Measurements from ENCODE around the gene UBE3C.
"Not testable (repeated sequence)": the region's sequence is repeated elsewhere in the genome, so short reads cannot be mapped to it uniquely, and the experiment has no call there.

UBE3C gene

DNA sequence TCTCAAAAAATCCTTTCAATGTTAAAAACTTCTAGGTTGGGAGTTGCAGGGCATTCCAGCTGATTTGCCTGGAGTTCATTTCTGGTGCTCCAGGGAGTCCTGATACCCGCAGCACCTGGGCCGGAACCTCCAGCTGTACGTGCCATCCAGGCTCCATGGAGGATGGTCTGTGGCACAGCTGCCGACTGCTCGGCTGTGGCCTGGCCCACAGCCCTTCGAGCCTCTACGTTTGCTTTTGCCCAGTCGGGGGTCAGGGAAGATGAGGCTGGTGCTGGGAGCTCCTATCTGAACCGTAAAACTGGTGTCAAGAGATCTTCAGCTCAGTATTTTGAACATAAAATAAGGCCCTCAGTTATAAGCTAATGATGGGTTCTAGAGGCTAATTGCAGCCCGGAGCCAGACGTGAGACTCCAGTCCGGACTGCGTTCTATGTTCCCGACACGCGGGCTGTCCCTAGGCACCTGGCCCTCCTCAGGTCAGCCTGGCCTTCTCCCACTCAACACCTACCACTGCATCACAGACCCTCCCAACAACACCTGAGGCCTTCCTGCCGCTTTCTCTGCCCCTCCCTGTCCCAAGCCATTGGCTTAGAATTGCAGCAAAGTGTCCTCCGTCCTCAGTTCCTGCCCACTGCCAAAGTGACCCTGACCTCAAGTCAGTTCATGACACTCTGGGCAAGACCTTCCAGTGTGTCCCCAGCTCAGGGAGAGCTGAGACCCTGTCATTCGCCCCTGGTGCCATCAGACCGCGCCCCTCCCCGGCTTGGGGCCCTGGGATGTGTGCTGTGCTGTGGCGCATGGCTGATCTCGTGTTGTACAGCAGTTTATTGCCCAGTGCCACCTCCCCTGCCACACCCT, 133.9 kb downstream of the UBE3C start:
- DNase-seq (ENCODE audit: low read depth, low spot score) = no peak
- TF ChIP-seq, protein P1, sequence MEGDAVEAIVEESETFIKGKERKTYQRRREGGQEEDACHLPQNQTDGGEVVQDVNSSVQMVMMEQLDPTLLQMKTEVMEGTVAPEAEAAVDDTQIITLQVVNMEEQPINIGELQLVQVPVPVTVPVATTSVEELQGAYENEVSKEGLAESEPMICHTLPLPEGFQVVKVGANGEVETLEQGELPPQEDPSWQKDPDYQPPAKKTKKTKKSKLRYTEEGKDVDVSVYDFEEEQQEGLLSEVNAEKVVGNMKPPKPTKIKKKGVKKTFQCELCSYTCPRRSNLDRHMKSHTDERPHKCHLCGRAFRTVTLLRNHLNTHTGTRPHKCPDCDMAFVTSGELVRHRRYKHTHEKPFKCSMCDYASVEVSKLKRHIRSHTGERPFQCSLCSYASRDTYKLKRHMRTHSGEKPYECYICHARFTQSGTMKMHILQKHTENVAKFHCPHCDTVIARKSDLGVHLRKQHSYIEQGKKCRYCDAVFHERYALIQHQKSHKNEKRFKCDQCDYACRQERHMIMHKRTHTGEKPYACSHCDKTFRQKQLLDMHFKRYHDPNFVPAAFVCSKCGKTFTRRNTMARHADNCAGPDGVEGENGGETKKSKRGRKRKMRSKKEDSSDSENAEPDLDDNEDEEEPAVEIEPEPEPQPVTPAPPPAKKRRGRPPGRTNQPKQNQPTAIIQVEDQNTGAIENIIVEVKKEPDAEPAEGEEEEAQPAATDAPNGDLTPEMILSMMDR (IDR thresholded peaks at IDR 0.05; ENCODE audit: low read depth, low read length) = no peak
- no peak overlapping the region for H3K4me3 ChIP-seq (ENCODE audit: low read depth, low read length)
- in situ Hi-C loops (cut with HindIII; ENCODE audit: low sequenced_read_pairs) = no loop called here

DNA sequence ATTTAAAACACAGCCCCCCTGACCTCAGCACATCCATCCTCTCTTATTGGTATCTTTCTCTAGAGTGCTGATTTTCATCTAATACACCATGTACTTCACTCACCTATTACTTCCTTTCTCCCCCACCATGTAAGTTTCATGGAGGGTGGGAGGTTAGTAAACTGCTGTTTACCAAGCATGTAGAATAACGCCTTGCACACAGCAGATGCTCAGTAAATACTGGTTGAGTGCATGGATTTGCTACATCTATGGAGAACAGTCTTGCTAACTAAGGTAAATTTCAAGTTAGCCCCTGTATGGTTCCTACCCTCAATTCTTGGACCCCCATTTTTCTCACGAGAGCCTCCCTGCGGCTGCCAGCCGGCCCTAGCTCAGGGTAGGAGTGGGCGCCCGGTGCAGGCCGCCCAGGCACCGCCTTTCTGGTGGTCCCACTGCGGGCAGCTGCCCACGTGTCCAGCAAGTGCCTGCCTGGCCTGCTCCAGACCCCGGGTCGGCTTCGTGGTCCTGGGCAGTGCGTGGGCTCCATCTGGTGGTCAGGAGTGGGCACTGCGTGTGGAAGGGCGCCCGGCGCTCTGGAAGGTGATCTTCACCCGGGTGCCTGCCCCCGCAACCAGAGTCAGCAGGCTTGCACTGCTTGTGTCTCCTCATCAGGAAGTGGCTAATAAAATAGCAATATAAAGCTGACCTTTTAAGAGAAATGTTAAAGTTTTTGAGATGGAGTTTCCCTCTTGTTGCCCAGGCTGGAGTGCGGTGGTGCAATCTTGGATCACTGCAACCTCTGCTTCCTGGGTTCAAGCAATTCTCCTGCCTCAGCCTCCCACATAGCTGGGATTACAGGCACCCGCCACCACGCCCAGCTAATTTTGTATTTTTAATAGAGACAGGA, 134.7 kb downstream of the UBE3C start:
- TF ChIP-seq, protein P1 (IDR thresholded peaks at IDR 0.05; ENCODE audit: low read depth, low read length) = peak; percentile 99
- peak; percentile 75 for DNase-seq (ENCODE audit: low read depth, low spot score)
- H3K4me3 ChIP-seq (ENCODE audit: low read depth, low read length) = no peak overlapping the region

DNA sequence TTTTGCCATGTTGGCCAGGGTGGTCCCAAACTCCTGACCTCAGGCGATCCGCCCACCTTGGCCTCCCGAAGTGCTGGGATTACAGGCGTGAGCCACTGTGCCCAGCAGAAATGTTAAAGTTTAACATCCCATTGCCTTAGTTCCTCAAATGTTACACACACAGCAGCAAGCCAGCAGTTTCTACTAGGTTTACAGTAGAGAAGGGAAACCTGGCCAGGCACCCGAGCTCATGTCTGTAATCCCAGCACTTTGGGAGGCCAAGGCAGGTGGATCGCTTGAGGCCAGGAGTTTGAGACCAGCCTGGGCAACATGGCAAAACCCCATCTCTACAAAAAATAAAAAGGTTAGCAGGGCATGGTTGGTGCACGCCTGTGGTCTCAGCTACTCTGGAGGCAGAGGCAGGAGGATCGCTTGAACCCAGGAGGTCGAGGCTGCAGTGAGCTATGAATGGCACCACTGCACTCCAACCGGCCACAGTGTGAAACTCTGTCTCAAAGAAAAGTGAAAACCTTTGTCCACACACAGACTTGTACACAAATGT, 135.4 kb downstream of the UBE3C start:
- in situ Hi-C loops (cut with HindIII; ENCODE audit: low sequenced_read_pairs) = not testable (repeated sequence)

More for the DNA sequence above, 134.7 kb downstream of the UBE3C start:
- in situ Hi-C loops (cut with HindIII; ENCODE audit: low sequenced_read_pairs) = no loop called here

DNA sequence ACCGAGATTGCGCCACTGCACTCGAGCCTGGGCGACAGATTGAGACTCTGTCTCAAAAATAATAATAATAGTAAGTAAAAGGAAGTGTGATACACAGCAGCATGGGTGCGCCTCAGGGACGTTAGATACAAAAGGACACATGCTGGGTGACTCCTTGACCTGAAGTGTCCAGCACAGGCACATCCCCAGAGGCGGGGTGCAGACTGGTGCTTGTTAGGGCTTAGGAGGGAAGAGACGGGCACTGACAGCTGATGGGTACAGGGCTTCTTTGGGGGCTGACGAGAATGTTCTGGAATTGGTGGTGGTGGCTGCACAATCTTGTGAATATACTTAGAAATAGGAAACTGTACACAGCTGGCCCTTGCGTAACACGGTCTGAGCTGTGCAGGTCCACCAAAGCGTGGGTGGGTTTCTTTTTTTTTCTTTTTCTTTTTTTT, 136.3 kb downstream of the UBE3C start:
- TF ChIP-seq, protein P1 (IDR thresholded peaks at IDR 0.05; ENCODE audit: low read depth, low read length) = no peak
- no peak overlapping the region for H3K4me3 ChIP-seq (ENCODE audit: low read depth, low read length)
- DNase-seq (ENCODE audit: low read depth, low spot score) = no peak
- in situ Hi-C loops (cut with HindIII; ENCODE audit: low sequenced_read_pairs) = no loop called here

More for the DNA sequence above, 135.4 kb downstream of the UBE3C start:
- DNase-seq (ENCODE audit: low read depth, low spot score); H3K4me3 ChIP-seq (ENCODE audit: low read depth, low read length): not testable (repeated sequence)

DNA sequence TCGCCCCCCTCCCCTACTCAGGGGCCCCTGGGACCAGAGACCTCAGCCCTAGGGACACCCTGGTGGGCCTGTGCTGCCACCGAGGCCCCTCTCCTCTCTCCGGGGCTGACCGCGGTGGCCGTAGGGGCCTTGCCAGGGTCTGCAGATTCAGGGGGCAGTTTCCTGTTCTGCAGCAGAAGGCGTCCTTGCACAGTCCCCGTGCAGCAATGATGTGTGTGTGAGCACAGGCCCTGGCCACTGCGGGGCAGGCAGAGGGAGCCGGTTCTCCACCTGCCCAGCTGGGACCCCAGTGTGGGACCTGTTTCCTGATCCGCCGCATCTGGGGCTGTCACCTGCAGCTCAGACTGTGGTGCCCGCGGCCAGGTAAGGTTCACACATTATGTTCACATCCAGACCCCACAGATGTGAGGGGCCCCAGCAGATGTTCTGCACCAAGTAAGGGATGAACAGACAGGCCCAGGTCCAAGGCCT, 137.4 kb downstream of the UBE3C start:
- no peak for DNase-seq (ENCODE audit: low read depth, low spot score)
- no peak overlapping the region for H3K4me3 ChIP-seq (ENCODE audit: low read depth, low read length)
- in situ Hi-C loops (cut with HindIII; ENCODE audit: low sequenced_read_pairs) = no loop called here
- TF ChIP-seq, protein P1 (IDR thresholded peaks at IDR 0.05; ENCODE audit: low read depth, low read length) = no peak

DNA sequence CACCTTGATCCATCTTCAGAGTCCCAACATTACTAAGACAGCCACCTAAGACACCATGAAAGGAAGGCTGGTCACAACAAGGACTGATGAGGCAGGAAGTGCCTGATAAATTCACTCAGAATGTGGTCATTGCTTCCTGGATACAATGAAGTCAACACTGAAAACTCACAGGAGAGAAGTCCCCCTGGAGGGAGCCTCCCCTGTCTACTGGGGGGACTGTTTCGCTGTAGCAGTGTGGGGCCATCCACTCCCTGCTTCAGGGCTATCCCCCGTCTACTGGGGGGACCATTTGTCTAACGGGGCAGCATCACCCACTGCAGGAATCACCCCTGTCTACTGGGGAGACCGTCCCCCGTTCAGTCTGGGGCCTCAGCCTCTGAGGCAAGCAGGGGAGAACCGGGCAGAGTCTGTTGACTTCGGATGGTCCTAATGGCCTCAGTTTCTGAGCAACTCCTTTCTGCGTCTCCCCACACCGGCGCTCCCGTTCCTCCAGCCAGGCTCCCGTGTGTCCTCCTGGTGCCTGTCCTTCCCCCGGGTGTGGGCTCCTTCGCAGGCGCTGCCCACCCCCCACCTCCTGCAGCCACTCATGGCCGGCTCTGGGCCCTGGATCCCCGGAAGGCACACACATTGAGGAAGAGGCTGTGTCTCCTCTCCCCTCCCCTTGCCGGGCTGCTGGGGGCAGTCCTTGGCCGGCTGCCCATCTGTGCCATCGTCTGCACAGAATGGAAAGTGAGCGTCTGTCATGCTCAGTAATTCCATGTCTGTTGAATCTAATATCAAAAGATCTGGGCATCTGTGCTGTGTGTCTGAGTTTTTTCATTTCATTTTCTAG, 138.2 kb downstream of the UBE3C start:
- in situ Hi-C loops (cut with HindIII; ENCODE audit: low sequenced_read_pairs) = no loop called here
- TF ChIP-seq, protein P1 (IDR thresholded peaks at IDR 0.05; ENCODE audit: low read depth, low read length) = no peak
- no peak overlapping the region for H3K4me3 ChIP-seq (ENCODE audit: low read depth, low read length)
- DNase-seq (ENCODE audit: low read depth, low spot score) = peak; percentile 28

DNA sequence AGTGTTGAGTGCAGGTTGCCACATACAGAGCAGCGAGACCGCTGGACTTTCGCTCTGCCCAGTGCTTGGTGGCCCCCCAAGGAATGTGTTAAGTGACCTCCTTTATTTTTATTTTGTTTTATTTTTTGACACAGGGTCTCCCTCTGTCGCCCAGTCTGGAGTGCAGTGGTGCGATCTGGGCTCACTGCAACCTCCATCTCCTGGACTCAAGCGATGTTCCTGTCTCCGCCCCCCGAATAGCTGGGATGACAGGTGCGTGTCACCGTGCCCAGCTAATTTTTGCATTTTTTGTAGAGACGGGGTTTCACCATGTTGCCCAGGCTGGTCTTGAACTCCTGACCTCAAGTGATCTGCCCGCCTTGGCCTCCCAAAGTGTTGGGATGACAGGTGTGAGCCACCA, 138.8 kb downstream of the UBE3C start:
- in situ Hi-C loops (cut with HindIII; ENCODE audit: low sequenced_read_pairs); DNase-seq (ENCODE audit: low read depth, low spot score); H3K4me3 ChIP-seq (ENCODE audit: low read depth, low read length): not testable (repeated sequence)

Data from astrocyte of the spinal cord (primary cell).